8988T (cell line): ENCODE data around the gene KCNH2.
A peak's percentile ranks its signal among the peaks of the same experiment; 100 is the strongest.
"Not testable (repeated sequence)": the region's sequence is repeated elsewhere in the genome, so short reads cannot be mapped to it uniquely, and the experiment has no call there.

Source experiments
- DNase-seq: peaks from one replicate; pipeline ENCODE4 v3.0.0; 2011

The KCNH2 gene, protein sequence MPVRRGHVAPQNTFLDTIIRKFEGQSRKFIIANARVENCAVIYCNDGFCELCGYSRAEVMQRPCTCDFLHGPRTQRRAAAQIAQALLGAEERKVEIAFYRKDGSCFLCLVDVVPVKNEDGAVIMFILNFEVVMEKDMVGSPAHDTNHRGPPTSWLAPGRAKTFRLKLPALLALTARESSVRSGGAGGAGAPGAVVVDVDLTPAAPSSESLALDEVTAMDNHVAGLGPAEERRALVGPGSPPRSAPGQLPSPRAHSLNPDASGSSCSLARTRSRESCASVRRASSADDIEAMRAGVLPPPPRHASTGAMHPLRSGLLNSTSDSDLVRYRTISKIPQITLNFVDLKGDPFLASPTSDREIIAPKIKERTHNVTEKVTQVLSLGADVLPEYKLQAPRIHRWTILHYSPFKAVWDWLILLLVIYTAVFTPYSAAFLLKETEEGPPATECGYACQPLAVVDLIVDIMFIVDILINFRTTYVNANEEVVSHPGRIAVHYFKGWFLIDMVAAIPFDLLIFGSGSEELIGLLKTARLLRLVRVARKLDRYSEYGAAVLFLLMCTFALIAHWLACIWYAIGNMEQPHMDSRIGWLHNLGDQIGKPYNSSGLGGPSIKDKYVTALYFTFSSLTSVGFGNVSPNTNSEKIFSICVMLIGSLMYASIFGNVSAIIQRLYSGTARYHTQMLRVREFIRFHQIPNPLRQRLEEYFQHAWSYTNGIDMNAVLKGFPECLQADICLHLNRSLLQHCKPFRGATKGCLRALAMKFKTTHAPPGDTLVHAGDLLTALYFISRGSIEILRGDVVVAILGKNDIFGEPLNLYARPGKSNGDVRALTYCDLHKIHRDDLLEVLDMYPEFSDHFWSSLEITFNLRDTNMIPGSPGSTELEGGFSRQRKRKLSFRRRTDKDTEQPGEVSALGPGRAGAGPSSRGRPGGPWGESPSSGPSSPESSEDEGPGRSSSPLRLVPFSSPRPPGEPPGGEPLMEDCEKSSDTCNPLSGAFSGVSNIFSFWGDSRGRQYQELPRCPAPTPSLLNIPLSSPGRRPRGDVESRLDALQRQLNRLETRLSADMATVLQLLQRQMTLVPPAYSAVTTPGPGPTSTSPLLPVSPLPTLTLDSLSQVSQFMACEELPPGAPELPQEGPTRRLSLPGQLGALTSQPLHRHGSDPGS

GRCh38 chr7:150978126-150978789, at the start of gene KCNH2:
KCNH2 (minus strand) TSS chr7:150978321; CDS start chr7:150977913, 408 bp downstream.
- DNase-seq: peak; percentile 93

- DNase-seq: not testable (repeated sequence)
Observed at GRCh38 chr7:151027728-151028130, 49.6 kb upstream of the KCNH2 start.

DNA sequence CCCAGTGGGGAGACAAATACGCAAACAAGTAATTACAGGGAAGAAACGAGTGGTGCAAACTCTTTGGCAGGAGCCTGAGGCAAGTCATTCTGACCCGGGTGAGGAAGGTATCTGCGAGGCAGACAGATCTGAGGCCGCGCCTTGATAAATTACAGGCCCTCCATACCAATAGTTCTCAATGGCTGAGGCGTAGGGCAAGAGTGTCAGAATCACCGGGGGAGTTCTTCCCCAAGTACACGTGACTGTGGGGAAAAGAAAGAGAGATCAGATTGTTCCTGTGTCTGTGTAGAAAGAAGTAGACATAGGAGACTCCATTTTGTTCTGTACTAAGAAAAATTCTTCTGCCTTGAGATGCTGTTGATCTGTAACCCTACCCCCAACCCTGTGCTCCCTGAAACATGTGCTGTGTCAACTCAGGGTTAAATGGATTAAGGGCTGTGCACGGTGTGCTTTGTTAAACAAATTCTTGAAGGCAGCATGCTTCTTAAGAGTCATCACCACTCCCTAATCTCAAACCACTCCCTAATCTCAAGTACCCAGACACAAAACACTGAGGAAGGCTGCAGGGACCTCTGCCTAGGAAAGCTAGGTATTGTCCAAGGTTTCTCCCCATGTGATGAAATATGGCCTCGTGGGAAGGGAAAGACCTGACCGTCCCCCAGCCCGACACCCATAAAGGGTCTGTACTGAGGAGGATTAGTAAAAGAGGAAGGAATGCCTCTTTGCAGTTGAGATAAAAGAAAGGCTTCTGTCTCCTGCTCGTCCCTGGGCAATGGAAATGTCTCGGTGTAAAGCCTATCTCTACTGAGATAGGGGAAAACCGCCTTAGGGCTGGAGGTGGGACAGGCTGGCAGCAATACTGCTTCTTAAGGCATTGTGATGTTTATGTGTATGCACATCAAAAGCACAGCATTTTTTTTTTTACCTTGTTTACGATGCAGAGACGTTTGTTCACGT, 48.9 kb upstream of the KCNH2 start:
- not testable (repeated sequence) for DNase-seq

- no peak for DNase-seq
Observed at GRCh38 chr7:151025924-151026671, 48.0 kb upstream of the KCNH2 start.

GRCh38 chr7:151024435-151025056, 46.4 kb upstream of the KCNH2 start, which contains the start of gene ATG9B:
ATG9B (minus strand) TSS chr7:151024494; CDS start chr7:151024423, 71 bp downstream.
- no peak for DNase-seq

- DNase-seq: no peak
Observed at GRCh38 chr7:151023232-151023631, 45.1 kb upstream of the KCNH2 start.

DNA sequence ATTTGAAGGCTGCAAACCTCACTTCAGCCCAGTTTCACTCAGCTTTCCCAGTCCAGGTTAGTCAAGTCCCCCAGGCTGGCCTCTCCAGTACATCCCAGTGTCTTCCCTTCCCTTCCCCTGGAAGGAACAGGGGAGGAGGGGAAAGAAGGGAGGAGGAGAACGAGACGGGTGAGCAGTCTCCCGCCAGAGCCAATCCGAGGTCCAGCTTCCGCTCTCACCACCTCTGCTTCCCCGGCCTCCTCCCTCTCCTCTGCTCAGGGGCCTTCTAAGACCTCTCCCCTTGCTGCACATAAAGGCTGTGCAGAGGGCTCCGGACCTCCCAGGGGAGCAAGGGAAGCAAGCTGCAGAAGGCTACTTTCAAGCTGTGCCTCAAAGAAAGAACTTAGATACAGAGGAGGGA, 42.1 kb upstream of the KCNH2 start:
- no peak for DNase-seq

DNA sequence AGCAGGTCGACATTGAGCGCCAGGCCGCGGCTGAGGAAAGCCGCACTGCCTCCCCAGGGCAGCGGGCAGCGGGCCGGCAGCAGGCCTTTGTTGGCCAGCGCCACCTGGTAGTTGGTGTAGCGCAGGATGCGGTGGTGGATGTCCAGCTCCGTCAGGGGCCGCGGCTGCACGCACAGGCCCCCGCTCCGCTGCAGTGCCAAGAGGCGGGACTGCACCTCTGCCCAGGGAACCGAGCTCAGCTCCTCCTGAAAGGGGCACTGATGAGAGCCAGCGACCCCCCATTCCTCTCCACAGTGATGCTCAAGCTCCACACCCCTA, 41.0 kb upstream of the KCNH2 start:
- no peak for DNase-seq

GRCh38 chr7:151018421-151019129, 40.5 kb upstream of the KCNH2 start:
- no peak for DNase-seq

DNA sequence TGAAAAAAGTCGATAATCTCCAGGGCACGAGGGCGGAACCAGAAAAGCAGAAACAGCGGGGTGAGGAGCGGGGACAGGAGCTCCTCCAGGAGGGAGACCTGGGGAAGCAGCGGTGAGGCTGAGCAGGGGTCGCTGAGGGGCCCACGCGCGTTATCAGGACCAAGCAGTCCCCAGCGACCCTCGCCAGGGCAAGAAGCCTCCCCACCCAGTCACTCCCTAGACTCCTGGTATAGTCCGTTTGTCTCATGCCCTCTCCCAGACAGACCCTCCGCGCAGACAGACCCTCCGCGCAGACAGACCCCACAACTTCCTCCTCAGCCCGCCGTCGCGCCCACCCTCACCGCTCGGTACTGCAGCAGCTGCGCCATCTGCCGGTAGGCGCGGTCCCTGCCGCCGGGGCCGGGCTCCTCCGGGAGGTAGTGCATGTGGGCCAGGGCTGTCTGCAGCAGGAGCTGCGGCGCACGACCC, 39.9 kb upstream of the KCNH2 start:
- DNase-seq: peak; percentile 85

DNA sequence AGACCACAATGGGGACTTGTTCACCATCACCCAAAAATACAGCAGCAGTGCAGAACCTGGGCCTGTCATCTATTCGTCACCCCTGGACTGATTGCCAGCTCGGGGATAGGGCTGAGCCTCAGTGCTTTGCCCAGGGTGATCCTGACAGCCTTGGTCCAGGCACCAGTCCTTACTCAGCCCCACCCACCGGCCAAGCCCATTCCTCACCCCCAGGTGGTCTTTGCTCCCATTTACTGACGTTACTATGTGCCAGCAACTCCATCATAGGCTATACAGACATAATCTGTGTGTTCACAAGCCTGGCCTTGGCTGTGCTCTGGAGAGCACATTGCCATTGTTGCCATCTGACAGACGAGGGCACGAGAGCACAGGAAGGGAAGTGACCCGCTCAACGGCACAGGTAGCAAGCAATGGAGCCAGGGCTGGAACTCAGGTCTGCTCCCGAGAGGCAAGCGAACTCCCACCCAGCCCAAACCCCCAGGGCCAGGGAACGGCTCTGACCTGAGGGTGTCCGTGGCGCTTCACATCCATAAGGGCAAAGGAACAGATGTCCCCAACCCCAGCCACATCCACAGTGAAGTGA, 39.3 kb upstream of the KCNH2 start:
- no peak for DNase-seq

- no peak for DNase-seq
Observed at GRCh38 chr7:151016942-151017341, 38.8 kb upstream of the KCNH2 start.

DNA sequence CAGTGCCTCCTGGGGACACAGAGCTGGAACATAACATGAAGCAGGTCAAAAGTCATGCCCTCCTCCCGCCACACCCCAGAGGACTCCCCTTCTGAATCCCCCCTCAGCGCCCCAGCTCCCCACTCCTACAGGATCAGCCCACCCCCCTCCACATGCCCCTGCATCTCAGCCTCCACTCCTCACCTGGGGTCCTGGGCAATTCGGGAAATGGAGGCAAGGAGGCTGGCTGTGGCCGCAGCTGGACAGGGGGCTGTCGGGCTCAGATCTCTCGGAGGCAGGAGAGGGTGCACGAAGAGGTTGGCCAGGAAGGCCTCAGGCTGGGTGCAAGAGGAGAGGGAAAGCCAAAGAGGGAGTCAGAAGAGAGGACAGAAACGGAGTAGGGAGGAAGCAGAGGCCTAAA, 38.4 kb upstream of the KCNH2 start:
- no peak for DNase-seq

- no peak for DNase-seq
Observed at GRCh38 chr7:151015967-151016366, 37.8 kb upstream of the KCNH2 start.

DNA sequence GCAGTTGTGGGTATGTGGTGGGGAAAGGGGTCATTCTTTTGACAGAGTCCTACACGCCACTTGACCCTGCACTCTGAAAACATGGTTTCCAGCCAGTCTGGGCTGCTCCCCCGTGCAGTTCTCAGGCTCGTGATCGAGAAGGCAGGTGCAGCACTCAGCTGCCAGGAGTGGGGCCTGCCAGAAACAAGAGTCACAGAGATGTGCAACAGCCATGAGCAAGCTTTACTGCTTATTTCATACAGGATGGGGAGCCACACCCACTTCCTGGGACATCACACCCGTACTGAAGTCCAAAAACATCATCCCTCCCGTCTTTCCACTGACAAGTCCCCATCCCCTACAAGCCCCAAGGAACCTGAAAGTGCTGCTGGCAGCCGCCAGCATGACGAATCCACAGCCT, 36.8 kb upstream of the KCNH2 start:
- peak; percentile 65 for DNase-seq

DNA sequence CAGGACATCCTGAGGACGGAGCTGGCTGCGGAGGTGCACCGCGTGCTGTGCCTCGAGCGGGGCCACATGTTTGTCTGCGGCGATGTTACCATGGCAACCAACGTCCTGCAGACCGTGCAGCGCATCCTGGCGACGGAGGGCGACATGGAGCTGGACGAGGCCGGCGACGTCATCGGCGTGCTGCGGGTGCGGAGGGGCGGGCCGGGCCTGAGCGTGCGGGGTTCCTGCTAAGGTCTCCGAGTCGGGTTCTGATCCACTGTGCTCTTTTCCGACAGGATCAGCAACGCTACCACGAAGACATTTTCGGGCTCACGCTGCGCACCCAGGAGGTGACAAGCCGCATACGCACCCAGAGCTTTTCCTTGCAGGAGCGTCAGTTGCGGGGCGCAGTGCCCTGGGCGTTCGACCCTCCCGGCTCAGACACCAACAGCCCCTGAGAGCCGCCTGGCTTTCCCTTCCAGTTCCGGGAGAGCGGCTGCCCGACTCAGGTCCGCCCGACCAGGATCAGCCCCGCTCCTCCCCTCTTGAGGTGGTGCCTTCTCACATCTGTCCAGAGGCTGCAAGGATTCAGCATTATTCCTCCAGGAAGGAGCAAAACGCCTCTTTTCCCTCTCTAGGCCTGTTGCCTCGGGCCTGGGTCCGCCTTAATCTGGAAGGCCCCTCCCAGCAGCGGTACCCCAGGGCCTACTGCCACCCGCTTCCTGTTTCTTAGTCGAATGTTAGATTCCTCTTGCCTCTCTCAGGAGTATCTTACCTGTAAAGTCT, 35.8 kb upstream of the KCNH2 start:
- DNase-seq: no peak

DNA sequence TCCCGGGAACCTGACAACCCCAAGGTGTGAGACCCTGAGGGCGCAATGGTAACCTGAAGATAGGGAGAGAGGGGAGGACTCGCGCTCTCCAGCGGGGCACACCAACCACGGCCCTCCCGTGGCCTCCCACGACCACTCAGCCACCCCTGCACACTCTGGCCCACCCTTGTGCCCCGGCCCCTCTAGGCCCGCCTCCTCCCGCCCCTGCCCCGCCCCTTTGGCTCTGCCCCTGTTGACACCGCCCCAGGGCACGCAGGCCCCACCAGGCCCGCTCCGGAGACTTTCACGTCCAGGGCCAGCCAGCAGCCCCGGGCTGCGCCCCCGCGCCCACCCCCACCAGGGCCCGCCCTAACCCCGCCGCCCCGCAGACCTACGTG, 35.2 kb upstream of the KCNH2 start:
- DNase-seq: no peak

DNA sequence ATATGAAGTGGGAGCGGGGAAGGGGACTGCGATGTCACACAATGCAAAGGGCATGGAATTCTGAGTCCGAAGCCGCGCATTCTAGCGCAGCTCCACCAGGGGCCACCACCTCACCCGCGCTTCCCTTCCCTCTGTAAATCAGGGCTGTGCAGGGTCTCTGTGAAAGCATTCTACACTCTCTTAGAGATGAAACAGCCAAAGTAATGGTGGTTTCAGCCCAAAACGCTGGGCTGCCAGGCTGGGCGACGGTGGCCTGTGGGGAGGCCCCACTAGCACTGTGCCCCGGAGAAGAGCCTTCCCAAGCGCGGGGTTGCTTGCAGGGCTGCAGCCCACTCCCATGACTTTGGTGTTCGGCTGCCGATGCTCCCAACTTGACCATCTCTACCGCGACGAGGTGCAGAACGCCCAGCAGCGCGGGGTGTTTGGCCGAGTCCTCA, 34.8 kb upstream of the KCNH2 start:
- DNase-seq: peak; percentile 86
